GM12891 (cell line): ENCODE measurements around the gene ARID1B.

Source experiments
- PAX5 ChIP-seq: IDR thresholded peaks from 2 replicates; pipeline ENCODE4 v1.6.1; 2011; ENCODE audit warnings: low read length, moderate library complexity, mild to moderate bottlenecking; ENCODE audit not compliant: insufficient read depth, severe bottlenecking
- POLR2A ChIP-seq: IDR thresholded peaks from 2 replicates; pipeline ENCODE4 v1.6.1; 2011; ENCODE audit warnings: low read depth, low read length, control low read depth
- POLR2AphosphoS5 ChIP-seq: IDR thresholded peaks from 2 replicates; pipeline ENCODE4 v1.6.1; 2011; ENCODE audit warnings: low read depth, low read length, control low read depth
- POU2F2 ChIP-seq: IDR thresholded peaks from 2 replicates; pipeline ENCODE4 v1.6.1; 2011; ENCODE audit warnings: low read depth, mild to moderate bottlenecking, control low read depth, low read length, moderate library complexity
- SPI1 ChIP-seq: IDR thresholded peaks from 2 replicates; pipeline ENCODE4 v1.6.1; 2011; ENCODE audit warnings: low read depth, low read length, control low read depth
- TAF1 ChIP-seq: IDR thresholded peaks from 2 replicates; pipeline ENCODE4 v1.6.1; 2011; ENCODE audit warnings: low read depth, low read length, control low read depth

DNA sequence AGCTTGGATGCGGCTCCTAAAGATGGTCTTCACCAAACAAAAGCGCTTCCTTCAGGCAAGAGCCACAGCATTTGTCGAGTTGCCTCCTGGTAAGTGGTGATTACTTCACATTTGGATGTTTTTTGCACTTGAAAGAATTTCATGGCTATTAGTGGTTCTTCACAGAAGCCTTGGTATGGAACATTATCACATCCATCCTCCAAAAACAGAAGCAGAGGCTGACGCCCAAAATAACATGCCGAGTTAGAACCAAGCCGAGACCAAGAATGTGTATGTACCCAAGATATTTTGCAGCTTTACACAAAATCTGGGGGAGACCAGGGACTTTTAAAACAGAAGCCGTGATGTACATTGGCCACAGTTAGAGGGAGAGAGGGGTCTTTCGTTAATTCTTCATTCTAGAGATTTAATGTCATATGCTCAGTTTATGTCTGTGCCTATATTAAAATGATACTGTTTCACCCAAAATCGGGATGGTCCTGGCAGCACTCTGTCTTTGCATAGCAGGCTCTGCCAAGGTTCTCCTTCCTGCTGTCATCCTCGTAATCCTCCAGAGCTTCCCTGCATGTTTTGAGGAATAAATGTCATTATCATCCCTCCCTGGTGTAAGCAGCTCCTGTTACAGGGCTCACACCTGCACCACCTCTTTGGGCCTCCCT is 436.9 kb downstream of the ARID1B start:
- TF ChIP-seq POLR2A (no peak), TAF1 (no peak), POLR2AphosphoS5 (no peak), PAX5 (no peak), SPI1 (no peak), POU2F2 (no peak)
